ENCODE measurements around the gene XYLT1. TPM values are rescaled to one million over a fixed set of nuclear protein-coding genes. Genes with fewer than 3 reads are reported as not detected.

XYLT1 gene
- polyA plus RNA-seq, 1 of the 3 experiments (the other 2 are of a cell fraction): 17.6 TPM

DNA sequence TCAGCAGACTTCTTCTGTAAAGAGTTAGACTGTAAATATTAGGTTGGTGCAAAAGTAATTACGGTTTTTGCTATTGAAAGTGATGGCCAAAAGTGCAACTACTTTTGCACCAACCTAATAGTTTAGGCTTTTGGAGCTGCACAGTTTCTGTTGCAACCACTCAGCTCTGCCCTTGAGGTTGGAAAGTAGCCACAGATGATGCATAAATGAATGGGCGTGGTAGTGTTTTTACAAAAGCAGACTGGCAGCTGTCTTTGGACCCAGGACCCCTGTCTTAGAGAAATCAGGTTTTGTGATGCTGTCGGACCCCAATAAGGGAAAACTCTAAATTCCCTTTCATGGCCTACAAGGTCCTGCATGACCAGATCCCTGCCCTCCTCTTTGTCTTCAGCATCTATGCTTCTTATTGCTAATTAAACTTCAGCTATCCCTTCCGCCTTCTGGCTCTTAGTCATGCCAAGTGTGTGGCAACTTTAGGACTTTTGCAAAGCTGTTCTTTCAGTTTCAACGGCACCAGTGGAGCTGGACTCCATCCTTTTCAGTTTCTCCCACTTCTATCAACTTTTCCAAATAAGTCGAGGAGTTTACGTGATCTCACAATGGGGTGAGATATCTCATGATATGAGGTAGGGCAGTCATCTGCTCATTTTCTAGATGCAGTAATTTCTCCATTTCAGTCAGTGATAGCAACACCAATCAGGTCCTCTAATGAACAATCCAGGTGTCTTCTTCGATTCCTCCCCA, 232.3 kb downstream of the XYLT1 start:
- H3K27me3 ChIP-seq (ENCODE audit: insufficient read depth): no peaks in the 10 kb centered on the region
- H3F3A ChIP-seq (replicated peaks; ENCODE audit: insufficient read depth): peaks cover 37% of the 10 kb centered on the region
- H3K36me3 ChIP-seq (replicated peaks in 1 of 2; ENCODE audit: control insufficient read depth in 1 of 2, insufficient read depth in 2 of 2, low read length in 1 of 2): peaks cover 0 to 50% of the 10 kb centered on the region in 2 experiments
- 85% methylated on average over 8 of the region's 8 CpGs for WGBS (ENCODE audit: low lambda C conversion rate)
- H3K4me1 ChIP-seq (ENCODE audit: control insufficient read depth in 1 of 2, insufficient read depth in 2 of 2, low read depth in 1 of 2, low read length in 1 of 2): peaks cover 0 to 11% of the 10 kb centered on the region in 2 experiments; a peak in 1 of 4 replicates
- H3K27ac ChIP-seq (ENCODE audit: low read depth in 2 of 2, low read length in 1 of 2): no peak overlapping the region
- peaks cover 98% of the 10 kb centered on the region for H3K79me2 ChIP-seq (ENCODE audit: insufficient read depth)
- H3K9me2 ChIP-seq: no peaks in the 10 kb centered on the region
- POLR2A ChIA-PET: no interaction called here
- H4K20me1 ChIP-seq (ENCODE audit: insufficient read depth): peaks cover 98% of the 10 kb centered on the region
- H3K9me3 ChIP-seq: no peaks in the 10 kb centered on the region
- TF ChIP-seq, protein P1, sequence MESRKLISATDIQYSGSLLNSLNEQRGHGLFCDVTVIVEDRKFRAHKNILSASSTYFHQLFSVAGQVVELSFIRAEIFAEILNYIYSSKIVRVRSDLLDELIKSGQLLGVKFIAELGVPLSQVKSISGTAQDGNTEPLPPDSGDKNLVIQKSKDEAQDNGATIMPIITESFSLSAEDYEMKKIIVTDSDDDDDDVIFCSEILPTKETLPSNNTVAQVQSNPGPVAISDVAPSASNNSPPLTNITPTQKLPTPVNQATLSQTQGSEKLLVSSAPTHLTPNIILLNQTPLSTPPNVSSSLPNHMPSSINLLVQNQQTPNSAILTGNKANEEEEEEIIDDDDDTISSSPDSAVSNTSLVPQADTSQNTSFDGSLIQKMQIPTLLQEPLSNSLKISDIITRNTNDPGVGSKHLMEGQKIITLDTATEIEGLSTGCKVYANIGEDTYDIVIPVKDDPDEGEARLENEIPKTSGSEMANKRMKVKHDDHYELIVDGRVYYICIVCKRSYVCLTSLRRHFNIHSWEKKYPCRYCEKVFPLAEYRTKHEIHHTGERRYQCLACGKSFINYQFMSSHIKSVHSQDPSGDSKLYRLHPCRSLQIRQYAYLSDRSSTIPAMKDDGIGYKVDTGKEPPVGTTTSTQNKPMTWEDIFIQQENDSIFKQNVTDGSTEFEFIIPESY (IDR thresholded peaks at IDR 0.05; ENCODE audit: borderline replicate concordance, low read depth): no peak
- TF ChIP-seq RCOR1 (IDR thresholded peaks at IDR 0.05; ENCODE audit: low read length) (no peak), TCF12 (IDR thresholded peaks at IDR 0.05) (no peak), POLR2AphosphoS5 (IDR thresholded peaks at IDR 0.05; ENCODE audit: low read depth, low read length) (no peak), MXI1 (IDR thresholded peaks at IDR 0.05; ENCODE audit: low read depth, low read length) (no peak), FOSL2 (IDR thresholded peaks at IDR 0.05; ENCODE audit: borderline replicate concordance, low read depth) (no peak), FOXM1 (IDR thresholded peaks at IDR 0.05; ENCODE audit: low read depth) (no peak), GATA2 (CRISPR knock-in tag; IDR thresholded peaks at IDR 0.05) (no peak), CHD2 (IDR thresholded peaks at IDR 0.05; ENCODE audit: low read length, partially characterized antibody) (no peak), RXRA (IDR thresholded peaks at IDR 0.05; ENCODE audit: borderline replicate concordance, low read depth) (no peak), YY1 (IDR thresholded peaks at IDR 0.05; ENCODE audit: low read depth) (no peak), EP300 (IDR thresholded peaks at IDR 0.05; ENCODE audit: borderline replicate concordance in 1 of 2, low read depth in 1 of 2, low read length in 1 of 2) (no peak)
- TF ChIP-seq, protein P2, sequence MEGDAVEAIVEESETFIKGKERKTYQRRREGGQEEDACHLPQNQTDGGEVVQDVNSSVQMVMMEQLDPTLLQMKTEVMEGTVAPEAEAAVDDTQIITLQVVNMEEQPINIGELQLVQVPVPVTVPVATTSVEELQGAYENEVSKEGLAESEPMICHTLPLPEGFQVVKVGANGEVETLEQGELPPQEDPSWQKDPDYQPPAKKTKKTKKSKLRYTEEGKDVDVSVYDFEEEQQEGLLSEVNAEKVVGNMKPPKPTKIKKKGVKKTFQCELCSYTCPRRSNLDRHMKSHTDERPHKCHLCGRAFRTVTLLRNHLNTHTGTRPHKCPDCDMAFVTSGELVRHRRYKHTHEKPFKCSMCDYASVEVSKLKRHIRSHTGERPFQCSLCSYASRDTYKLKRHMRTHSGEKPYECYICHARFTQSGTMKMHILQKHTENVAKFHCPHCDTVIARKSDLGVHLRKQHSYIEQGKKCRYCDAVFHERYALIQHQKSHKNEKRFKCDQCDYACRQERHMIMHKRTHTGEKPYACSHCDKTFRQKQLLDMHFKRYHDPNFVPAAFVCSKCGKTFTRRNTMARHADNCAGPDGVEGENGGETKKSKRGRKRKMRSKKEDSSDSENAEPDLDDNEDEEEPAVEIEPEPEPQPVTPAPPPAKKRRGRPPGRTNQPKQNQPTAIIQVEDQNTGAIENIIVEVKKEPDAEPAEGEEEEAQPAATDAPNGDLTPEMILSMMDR (IDR thresholded peaks at IDR 0.05): no peak
- TF ChIP-seq, protein P3, sequence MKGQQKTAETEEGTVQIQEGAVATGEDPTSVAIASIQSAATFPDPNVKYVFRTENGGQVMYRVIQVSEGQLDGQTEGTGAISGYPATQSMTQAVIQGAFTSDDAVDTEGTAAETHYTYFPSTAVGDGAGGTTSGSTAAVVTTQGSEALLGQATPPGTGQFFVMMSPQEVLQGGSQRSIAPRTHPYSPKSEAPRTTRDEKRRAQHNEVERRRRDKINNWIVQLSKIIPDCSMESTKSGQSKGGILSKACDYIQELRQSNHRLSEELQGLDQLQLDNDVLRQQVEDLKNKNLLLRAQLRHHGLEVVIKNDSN (IDR thresholded peaks at IDR 0.05; ENCODE audit: borderline replicate concordance, low read depth): no peak
- TF ChIP-seq, protein P4, sequence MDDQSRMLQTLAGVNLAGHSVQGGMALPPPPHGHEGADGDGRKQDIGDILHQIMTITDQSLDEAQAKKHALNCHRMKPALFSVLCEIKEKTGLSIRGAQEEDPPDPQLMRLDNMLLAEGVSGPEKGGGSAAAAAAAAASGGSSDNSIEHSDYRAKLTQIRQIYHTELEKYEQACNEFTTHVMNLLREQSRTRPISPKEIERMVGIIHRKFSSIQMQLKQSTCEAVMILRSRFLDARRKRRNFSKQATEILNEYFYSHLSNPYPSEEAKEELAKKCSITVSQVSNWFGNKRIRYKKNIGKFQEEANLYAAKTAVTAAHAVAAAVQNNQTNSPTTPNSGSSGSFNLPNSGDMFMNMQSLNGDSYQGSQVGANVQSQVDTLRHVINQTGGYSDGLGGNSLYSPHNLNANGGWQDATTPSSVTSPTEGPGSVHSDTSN (IDR thresholded peaks at IDR 0.05): no peak
- TF ChIP-seq, protein P5, sequence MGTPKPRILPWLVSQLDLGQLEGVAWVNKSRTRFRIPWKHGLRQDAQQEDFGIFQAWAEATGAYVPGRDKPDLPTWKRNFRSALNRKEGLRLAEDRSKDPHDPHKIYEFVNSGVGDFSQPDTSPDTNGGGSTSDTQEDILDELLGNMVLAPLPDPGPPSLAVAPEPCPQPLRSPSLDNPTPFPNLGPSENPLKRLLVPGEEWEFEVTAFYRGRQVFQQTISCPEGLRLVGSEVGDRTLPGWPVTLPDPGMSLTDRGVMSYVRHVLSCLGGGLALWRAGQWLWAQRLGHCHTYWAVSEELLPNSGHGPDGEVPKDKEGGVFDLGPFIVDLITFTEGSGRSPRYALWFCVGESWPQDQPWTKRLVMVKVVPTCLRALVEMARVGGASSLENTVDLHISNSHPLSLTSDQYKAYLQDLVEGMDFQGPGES (IDR thresholded peaks at IDR 0.05; ENCODE audit: low read depth, low read length): no peak
- TF ChIP-seq, protein P6, sequence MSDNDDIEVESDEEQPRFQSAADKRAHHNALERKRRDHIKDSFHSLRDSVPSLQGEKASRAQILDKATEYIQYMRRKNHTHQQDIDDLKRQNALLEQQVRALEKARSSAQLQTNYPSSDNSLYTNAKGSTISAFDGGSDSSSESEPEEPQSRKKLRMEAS (IDR thresholded peaks at IDR 0.05; ENCODE audit: low read depth): no peak
- CTCF ChIA-PET: interaction anchor here (0.7 to 1.3 kb wide), 4 partner anchors 13 to 49 kb away, joined by 3 read pairs; no protein-coding TSS in a partner anchor
- no peak overlapping the region for H2AFZ ChIP-seq (ENCODE audit: low read depth)
- DNase-seq: no peak
- H3K4me2 ChIP-seq: no peak overlapping the region
- H3K9ac ChIP-seq: no peak overlapping the region
- no peak overlapping the region for H3K4me3 ChIP-seq (ENCODE audit: low read depth in 2 of 2, low read length in 1 of 2)

Measured in SK-N-SH (cell line).